Lung (tissue), 12 donors: ENCODE results near the gene MATN1. TPM values are rescaled to one million over a fixed set of nuclear protein-coding genes. Genes with fewer than 3 reads are reported as not detected.

Experiments used
- ATAC-seq: fragments of 200-7000 bp; cut with Tn5 transposase; one replicate; pipeline ENCODE4 v1.9.1; 2020; ENCODE audit warnings: moderate number of reproducible peaks; ENCODE audit not compliant: insufficient read depth, low FRiP score
- DNase-seq, 3 donors: peaks; one replicate each; pipeline ENCODE4 v3.0.0-alpha.2; 2013 to 2017
- H3K27ac ChIP-seq, 2 donors: one replicate each; pipeline ENCODE4 v1.5.1; 2013; ENCODE audit warnings: mild to moderate bottlenecking in 2 of 2, moderate library complexity in 2 of 2, control low read depth in 1 of 2, inconsistent platforms in 1 of 2, low read depth in 1 of 2, low read length in 1 of 2
- H3K27me3 ChIP-seq, 3 donors: one replicate each; pipeline ENCODE4 v1.5.1; 2013; ENCODE audit warnings: low read length in 2 of 3; ENCODE audit not compliant: control insufficient read depth in 3 of 3, insufficient read depth in 3 of 3
- H3K36me3 ChIP-seq, 4 donors: one replicate each; pipeline ENCODE4 v1.5.1; 2013; ENCODE audit warnings: low read length in 4 of 4, mild to moderate bottlenecking in 1 of 4, moderate library complexity in 1 of 4; ENCODE audit not compliant: control insufficient read depth in 4 of 4, insufficient read depth in 4 of 4
- H3K4me1 ChIP-seq, 5 donors: one replicate each; pipeline ENCODE4 v1.5.1; 2013; ENCODE audit warnings: low read length in 5 of 5, mild to moderate bottlenecking in 2 of 5, moderate library complexity in 1 of 5; ENCODE audit not compliant: control insufficient read depth in 5 of 5, insufficient read depth in 5 of 5
- H3K4me3 ChIP-seq: one replicate; pipeline ENCODE4 v1.5.1; 2013; ENCODE audit warnings: mild to moderate bottlenecking, control low read depth, moderate library complexity
- H3K9ac ChIP-seq, 2 donors: one replicate each; pipeline ENCODE4 v1.5.1; 2013; ENCODE audit warnings: low read length in 2 of 2, control low read depth in 1 of 2; ENCODE audit not compliant: insufficient read depth in 1 of 2
- H3K9me3 ChIP-seq, 4 donors: one replicate each; pipeline ENCODE4 v1.5.1; 2013; ENCODE audit warnings: low read length in 3 of 4, mild to moderate bottlenecking in 1 of 4, moderate library complexity in 1 of 4; ENCODE audit not compliant: control insufficient read depth in 4 of 4, insufficient read depth in 3 of 4
- CTCF ChIP-seq: IDR thresholded peaks from 2 replicates; pipeline ENCODE4 v1.5.1; 2012; ENCODE audit warnings: mild to moderate bottlenecking; ENCODE audit errors: control extremely low read depth, extremely low read depth
- WGBS, 2 donors: extraction: QIAGEN DNeasy Blood & Tissue Kit; methylation state at CpG; one replicate each; pipeline ENCODE4 v1.1.7; 2013; 5-methylcytosine and 5-hydroxymethylcytosine counted together
- polyA plus RNA-seq, 2 donors: library from polyadenylated mRNA; stranded (reverse); fragments of 200-250 nt; gene quantifications; one replicate each; pipeline ENCODE4 v1.2.1, GENCODE V29; 2013
- total RNA-seq, 2 donors: library from RNA; depleted of rRNA in 1 of 2; stranded (reverse); fragments of >200 nt in 1 of 2; gene quantifications; one replicate each; pipeline ENCODE4 v1.2.1, GENCODE V29; 2014 to 2021
- donor health status: control.
- donor health status: control.
- donor health status: Bipolar disorder and iron deficiency.
- donor health status: healthy.
- donor health status: DM: yes; HTN: yes; CAD: no.

Gene MATN1
- total and polyA plus RNA-seq, 4 donors, result 0.15 to 0.57 (median 0.17) TPM

GRCh38 chr1:30724175-30724574 is 790 bp upstream of the MATN1 start:
- 94 to 96% methylated on average over 2 of the region's 2 CpGs for WGBS, 2 donors
- H3K27me3 ChIP-seq, result no peaks in the 10 kb centered on the region

GRCh38 chr1:30721812-30722537 is 1.4 kb downstream of the MATN1 start:
- DNase-seq (peak in 1 of 3 donors; percentile 62), ATAC-seq (no peak)
- no peaks in the 10 kb centered on the region for H3K27me3 ChIP-seq
- no peak overlapping the region for H3K4me3 ChIP-seq
- TF ChIP-seq CTCF, result no peak
- H3K27ac ChIP-seq, result no peak overlapping the region
- WGBS, 2 donors, result 82 to 84% methylated on average over 9 of the region's 9 CpGs
- H3K36me3 ChIP-seq, result peaks cover 0 to 3% (median 0%) of the 10 kb centered on the region in 4 donors
- no peaks in the 10 kb centered on the region for H3K9me3 ChIP-seq
- H3K4me1 ChIP-seq, result peaks cover 0 to 10% (median 0%) of the 10 kb centered on the region in 5 donors
- no peak overlapping the region for H3K9ac ChIP-seq

More at GRCh38 chr1:30724175-30724574, 790 bp upstream of the MATN1 start:
- Histone ChIP-seq H3K9ac (no peak overlapping the region), H3K27ac (no peak overlapping the region), H3K9me3 (no peaks in the 10 kb centered on the region), H3K4me1 (peaks cover 0 to 4% (median 0%) of the 10 kb centered on the region in 5 donors), H3K4me3 (no peak overlapping the region), H3K36me3 (peaks cover 0 to 3% (median 0%) of the 10 kb centered on the region in 4 donors)
- ATAC-seq, result no peak
- DNase-seq, result no peak
- TF ChIP-seq CTCF, result no peak

- no peak for DNase-seq
- H3K27me3 ChIP-seq, result no peaks in the 10 kb centered on the region
- no peak for ATAC-seq
- H3K27ac ChIP-seq, result no peak overlapping the region
- peaks cover 0 to 10% (median 0%) of the 10 kb centered on the region in 5 donors for H3K4me1 ChIP-seq
- no peak overlapping the region for H3K4me3 ChIP-seq
- H3K9me3 ChIP-seq, result no peaks in the 10 kb centered on the region
- 96% methylated on average over 27 of the region's 27 CpGs for WGBS, 2 donors
- peaks cover 0 to 3% (median 0%) of the 10 kb centered on the region in 4 donors for H3K36me3 ChIP-seq
- no peak overlapping the region for H3K9ac ChIP-seq
- no peak for TF ChIP-seq CTCF
Observed at GRCh38 chr1:30721341-30721793, 2.0 kb downstream of the MATN1 start.
